GM10248 (cell line): ENCODE data around the gene TNK2.
"Not testable (repeated sequence)": the region's sequence is repeated elsewhere in the genome, so short reads cannot be mapped to it uniquely, and the experiment has no call there.

Experiments
- CTCF ChIA-PET: fragments of 300-600 bp; sonication (Branson Sonifier 250); formaldehyde crosslinking; extraction: SDS; loops from one replicate; lab custom pipeline; 2021; ENCODE audit warnings: antibody characterized with exemption; lab: Yijun Ruan, JAX
- POLR2A ChIA-PET: fragments of 350-650 bp; sonication (Branson Sonifier 250); formaldehyde crosslinking; extraction: SDS; loops from one replicate; lab custom pipeline; 2020; ENCODE audit warnings: antibody characterized with exemption; lab: Yijun Ruan, JAX
- DNase-seq: peaks from one replicate; pipeline ENCODE4 v3.0.0; 2012; ENCODE audit errors: extremely low spot score
- CTCF ChIP-seq: IDR thresholded peaks from 2 replicates; pipeline ENCODE4 v1.5.1; 2012; ENCODE audit warnings: mild to moderate bottlenecking, low read depth; ENCODE audit errors: extremely low read depth, missing control alignments, control extremely low read depth

The TNK2 gene

GRCh38 chr3:195821403-195822130, 86.8 kb downstream of the TNK2 start:
- DNase-seq = no peak
- CTCF ChIA-PET = interaction anchor here (1.0 to 1.3 kb wide), 2 partner anchors 24 to 29 kb away, joined by 3 to 4 read pairs; no protein-coding TSS in a partner anchor
- POLR2A ChIA-PET = no interaction called here
- TF ChIP-seq CTCF = no peak

GRCh38 chr3:195820901-195821300, 87.5 kb downstream of the TNK2 start:
- no peak for TF ChIP-seq CTCF
- POLR2A ChIA-PET = no interaction called here
- CTCF ChIA-PET = no interaction called here
- DNase-seq = no peak

DNA sequence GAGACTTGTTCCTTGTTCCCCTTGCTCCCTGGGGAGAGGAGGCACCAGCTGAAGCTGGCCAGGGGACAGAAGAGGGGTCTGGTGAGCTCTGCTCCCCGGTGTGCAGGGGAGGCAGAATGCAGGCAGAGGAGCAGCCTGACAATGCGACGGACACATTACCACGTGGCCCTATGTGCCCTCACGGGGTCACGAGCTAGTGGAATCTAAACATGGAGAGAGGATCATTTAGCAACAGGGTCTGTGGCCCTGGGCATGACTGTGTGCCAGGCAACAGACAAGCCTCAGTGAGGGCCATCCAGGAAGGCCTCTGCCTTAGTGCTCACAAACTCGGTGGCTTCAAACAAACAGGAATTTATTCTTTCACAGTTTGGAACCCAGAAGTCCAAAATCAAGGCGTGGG, 88.2 kb downstream of the TNK2 start:
- DNase-seq = no peak
- TF ChIP-seq CTCF = no peak
- ChIA-PET POLR2A (no interaction called here), CTCF (interaction anchor here (2.0 to 2.9 kb wide), 2 partner anchors 8 to 30 kb away, joined by 8 to 13 read pairs; no protein-coding TSS in a partner anchor)

- ChIA-PET POLR2A (no interaction called here), CTCF (interaction anchor here (0.9 to 2.9 kb wide), 3 partner anchors 10 to 76 kb away, joined by 3 to 13 read pairs (median 8); no protein-coding TSS in a partner anchor)
- DNase-seq = no peak
- TF ChIP-seq CTCF = no peak
These were observed 90.0 kb downstream of the TNK2 start for GRCh38 chr3:195818301-195818700.

GRCh38 chr3:195817578-195818135, 90.7 kb downstream of the TNK2 start:
- DNase-seq = no peak
- ChIA-PET POLR2A (no interaction called here), CTCF (interaction anchor here (0.9 to 2.9 kb wide), 2 partner anchors 33 to 77 kb away, joined by 3 to 13 read pairs; no protein-coding TSS in a partner anchor)
- no peak for TF ChIP-seq CTCF

- DNase-seq, POLR2A ChIA-PET, CTCF ChIA-PET: not testable (repeated sequence)
These were observed 92.0 kb downstream of the TNK2 start for GRCh38 chr3:195816276-195816913.
